ENCODE measurements around the gene DHRS7C.

- TF ChIP-seq CTCF (IDR thresholded peaks at IDR 0.05) (no peak), EZH2 (IDR thresholded peaks at IDR 0.05; ENCODE audit: borderline replicate concordance, insufficient read depth, low read depth, low read length, poor library complexity, severe bottlenecking) (no peak)
Observed at GRCh38 chr17:9729735-9730420, 61.5 kb downstream of the DHRS7C start.
